Right forelimb (tissue), 1 donor: ENCODE measurements around the gene ATOSB.

Experiments
- DNase-seq: peaks from one replicate; pipeline ENCODE4 v3.0.0-alpha.2; 2018

ATOSB gene

GRCh38 chr9:35114113-35114839 lies 1.4 kb downstream of the ATOSB start:
- DNase-seq, result peak; percentile 76

GRCh38 chr9:35112257-35113020 lies 3.2 kb downstream of the ATOSB start:
- no peak for DNase-seq

GRCh38 chr9:35111001-35111933 lies 4.4 kb downstream of the ATOSB start:
- peak; percentile 97 for DNase-seq

- no peak for DNase-seq
Observed at GRCh38 chr9:35110327-35110761, 5.3 kb downstream of the ATOSB start.

- DNase-seq, result no peak
Observed at GRCh38 chr9:35108946-35109575, 6.6 kb downstream of the ATOSB start.

- DNase-seq, result no peak
Observed at GRCh38 chr9:35108461-35108860, 7.2 kb downstream of the ATOSB start.

GRCh38 chr9:35107297-35108290 lies 8.1 kb downstream of the ATOSB start:
- no peak for DNase-seq

GRCh38 chr9:35106343-35106730 lies 9.3 kb downstream of the ATOSB start:
- no peak for DNase-seq

GRCh38 chr9:35105571-35106342 lies 9.9 kb downstream of the ATOSB start:
- no peak for DNase-seq

- no peak for DNase-seq
Observed at GRCh38 chr9:35105126-35105525, 10.5 kb downstream of the ATOSB start.

- DNase-seq, result no peak
Observed at GRCh38 chr9:35104586-35104985, 11.1 kb downstream of the ATOSB start.

- DNase-seq, result no peak
Observed at GRCh38 chr9:35103660-35104191, 11.9 kb downstream of the ATOSB start.

GRCh38 chr9:35102769-35103659 lies 12.6 kb downstream of the ATOSB start, which contains the start of gene STOML2:
STOML2 (minus strand) TSS chr9:35103131; CDS start chr9:35103094, 37 bp downstream.
- peak; percentile 93 for DNase-seq

GRCh38 chr9:35102465-35102768 lies 13.2 kb downstream of the ATOSB start:
- DNase-seq, result no peak

- DNase-seq, result no peak
Observed at GRCh38 chr9:35097573-35097972, 18.1 kb downstream of the ATOSB start.

GRCh38 chr9:35096035-35096849 lies 19.4 kb downstream of the ATOSB start, which contains the start of gene PIGO:
PIGO (minus strand) TSS chr9:35096591; CDS start chr9:35095565, 1,026 bp downstream.
- DNase-seq, result peak; percentile 91

GRCh38 chr9:35091536-35091935 lies 24.1 kb downstream of the ATOSB start:
- no peak for DNase-seq

- no peak for DNase-seq
Observed at GRCh38 chr9:35089434-35089833, 26.2 kb downstream of the ATOSB start.
